HG02678 (cell line): ENCODE measurements around the gene GLDC.
"Not testable (repeated sequence)": the region's sequence is repeated elsewhere in the genome, so short reads cannot be mapped to it uniquely, and the experiment has no call there.

Experiments used
- ATAC-seq: cut with Tn5 transposase; IDR thresholded peaks from one replicate; pipeline ENCODE4 v1.9.1; 2021; ENCODE audit warnings: mild to moderate bottlenecking, moderate library complexity; ENCODE audit not compliant: unreplicated experiment

The GLDC gene

GRCh38 chr9:6622784-6623183 lies 22.7 kb downstream of the GLDC start:
- not testable (repeated sequence) for ATAC-seq

- ATAC-seq = no peak
These were observed 24.7 kb downstream of the GLDC start for GRCh38 chr9:6620796-6621195.

GRCh38 chr9:6620353-6620752 lies 25.2 kb downstream of the GLDC start:
- ATAC-seq = no peak

GRCh38 chr9:6619909-6620308 lies 25.6 kb downstream of the GLDC start:
- no peak for ATAC-seq

- ATAC-seq = no peak
These were observed 28.5 kb downstream of the GLDC start for GRCh38 chr9:6616951-6617602.

- no peak for ATAC-seq
These were observed 31.0 kb downstream of the GLDC start for GRCh38 chr9:6614489-6614888.

GRCh38 chr9:6611865-6612264 lies 33.7 kb downstream of the GLDC start:
- no peak for ATAC-seq

GRCh38 chr9:6610073-6610472 lies 35.5 kb downstream of the GLDC start:
- ATAC-seq = no peak

GRCh38 chr9:6609497-6610016 lies 36.0 kb downstream of the GLDC start:
- no peak for ATAC-seq

GRCh38 chr9:6605202-6605601 lies 40.3 kb downstream of the GLDC start:
- peak; percentile 88 for ATAC-seq

- no peak for ATAC-seq
These were observed 45.1 kb downstream of the GLDC start for GRCh38 chr9:6600426-6600825.

- ATAC-seq = no peak
These were observed 45.5 kb downstream of the GLDC start for GRCh38 chr9:6600006-6600405.

- ATAC-seq = peak; percentile 96
These were observed 47.2 kb downstream of the GLDC start for GRCh38 chr9:6598249-6598725.

GRCh38 chr9:6592791-6593190 lies 52.7 kb downstream of the GLDC start:
- no peak for ATAC-seq

- no peak for ATAC-seq
These were observed 53.3 kb downstream of the GLDC start for GRCh38 chr9:6592231-6592630.

GRCh38 chr9:6590772-6591384 lies 54.7 kb downstream of the GLDC start:
- no peak for ATAC-seq

GRCh38 chr9:6590334-6590733 lies 55.2 kb downstream of the GLDC start:
- no peak for ATAC-seq

- no peak for ATAC-seq
These were observed 60.5 kb downstream of the GLDC start for GRCh38 chr9:6584881-6585597.

GRCh38 chr9:6581253-6581652 lies 64.3 kb downstream of the GLDC start:
- ATAC-seq = no peak

GRCh38 chr9:6579613-6580012 lies 65.9 kb downstream of the GLDC start:
- no peak for ATAC-seq

- ATAC-seq = no peak
These were observed 68.5 kb downstream of the GLDC start for GRCh38 chr9:6576987-6577386.
